H1 (cell line): ENCODE results near the gene TEN1. TPM values are rescaled to one million over a fixed set of nuclear protein-coding genes. Genes with fewer than 3 reads are reported as not detected.

Experiments used
- CTCF ChIA-PET: fragments of 300-600 bp; sonication (Branson Sonifier 250); formaldehyde crosslinking; loops from one replicate; lab custom pipeline; 2021; ENCODE audit not compliant: partially characterized antibody; lab: Charles Lee
- POLR2A ChIA-PET: fragments of 300-600 bp; sonication (Branson Sonifier 250); formaldehyde crosslinking; loops from one replicate; lab custom pipeline; 2021; ENCODE audit warnings: inconsistent platforms; ENCODE audit not compliant: partially characterized antibody; lab: Charles Lee
- DNase-seq, 2 experiments: peaks; one replicate each; pipeline versions ENCODE4 v3.0.0 to v3.0.0-alpha.2; 2010 to 2022; ENCODE audit warnings: low spot score in 2 of 2, low read depth in 1 of 2, mixed read lengths in 1 of 2
- FAIRE-seq: peaks from 2 replicates; lab custom pipeline; 2011; peaks lifted over from hg19 to GRCh38; lab: Jason Lieb, UNC
- H2AFZ ChIP-seq: 2 replicates; pipeline ENCODE4 v1.8.1; 2012; ENCODE audit warnings: low read length, inconsistent platforms
- H2AK5ac ChIP-seq: 2 replicates; pipeline ENCODE4 v1.6.1; 2013; ENCODE audit warnings: low read depth, low read length
- H2BK120ac ChIP-seq: replicated peaks from 2 replicates; pipeline ENCODE3; 2013; ENCODE audit warnings: low read depth, low read length, inconsistent platforms
- H2BK12ac ChIP-seq: 2 replicates; pipeline ENCODE4 v1.6.1; 2013; ENCODE audit warnings: low read depth, low read length
- H2BK15ac ChIP-seq: 2 replicates; pipeline ENCODE4 v1.6.1; 2013; ENCODE audit warnings: low read length
- H2BK20ac ChIP-seq: 2 replicates; pipeline ENCODE4 v1.6.1; 2013; ENCODE audit warnings: low read length
- H2BK5ac ChIP-seq: 2 replicates; pipeline ENCODE4 v1.6.1; 2013; ENCODE audit warnings: low read depth, low read length
- H3K14ac ChIP-seq: 2 replicates; pipeline ENCODE4 v1.6.1; 2013; ENCODE audit warnings: inconsistent platforms; ENCODE audit not compliant: insufficient read length
- H3K18ac ChIP-seq: 2 replicates; pipeline ENCODE4 v1.6.1; 2013; ENCODE audit warnings: low read length; ENCODE audit errors: extremely low read depth
- H3K23ac ChIP-seq: 2 replicates; pipeline ENCODE4 v1.6.1; 2013; ENCODE audit warnings: inconsistent platforms; ENCODE audit not compliant: insufficient read length
- H3K23me2 ChIP-seq: 2 replicates; pipeline ENCODE4 v1.6.1; 2013; ENCODE audit warnings: low read depth, low read length
- H3K27ac ChIP-seq: 2 replicates; pipeline ENCODE4 v1.6.1; 2011; ENCODE audit warnings: low read depth, low read length, inconsistent platforms
- H3K27me3 ChIP-seq, 4 experiments: replicated peaks in 1 of 4; 1 replicate in 1 of 4; 2 replicates in 3 of 4; pipeline versions ENCODE4 v1.6.1 to v1.8.1; 2011 to 2013; ENCODE audit warnings: low read length in 3 of 4, mild to moderate bottlenecking in 3 of 4, inconsistent platforms in 2 of 4, mixed read lengths in 2 of 4, moderate library complexity in 1 of 4; ENCODE audit not compliant: control insufficient read depth in 3 of 4, insufficient read depth in 3 of 4; ENCODE audit errors: extremely low read depth in 1 of 4
- H3K36me3 ChIP-seq, 4 experiments: 2 replicates each; pipeline versions ENCODE4 v1.6.1 to v1.8.1; 2011 to 2013; ENCODE audit warnings: mild to moderate bottlenecking in 4 of 4, low read length in 3 of 4, moderate library complexity in 2 of 4, control low read depth in 1 of 4, inconsistent platforms in 1 of 4; ENCODE audit not compliant: insufficient read depth in 4 of 4, control insufficient read depth in 2 of 4
- H3K4ac ChIP-seq: replicated peaks from 2 replicates; pipeline ENCODE3; 2013; ENCODE audit warnings: low read length, low read depth, mixed read lengths, inconsistent platforms; ENCODE audit not compliant: insufficient read length
- H3K4me1 ChIP-seq, 4 experiments: replicated peaks in 1 of 4; 1 replicate in 1 of 4; 2 replicates in 3 of 4; pipeline versions ENCODE4 v1.6.1 to v1.8.1; 2011 to 2013; ENCODE audit warnings: low read length in 3 of 4, inconsistent platforms in 2 of 4, mixed read lengths in 1 of 4; ENCODE audit not compliant: insufficient read depth in 4 of 4, control insufficient read depth in 3 of 4
- H3K4me2 ChIP-seq, 2 experiments: 2 replicates each; pipeline versions ENCODE4 v1.6.1 to v1.8.1; 2011 to 2013; ENCODE audit warnings: low read depth in 2 of 2, low read length in 2 of 2, control low read depth in 1 of 2, inconsistent platforms in 1 of 2, mild to moderate bottlenecking in 1 of 2; ENCODE audit not compliant: insufficient read depth in 1 of 2
- H3K4me3 ChIP-seq, 4 experiments: fragments of 200-600, 300-600 bp in 1 of 4; sonication (generic), shearing (Covaris generic), sonication (Bioruptor Twin) in 1 of 4; 2 replicates each; pipeline versions ENCODE4 v1.5.1 to v1.8.1; 2011 to 2016; ENCODE audit warnings: low read length in 4 of 4, low read depth in 3 of 4, control low read depth in 2 of 4, inconsistent platforms in 2 of 4, mild to moderate bottlenecking in 2 of 4, mixed read lengths in 1 of 4, moderate library complexity in 1 of 4; ENCODE audit not compliant: insufficient read depth in 2 of 4; ENCODE audit errors: extremely low read depth in 1 of 4
- H3K56ac ChIP-seq: replicated peaks from 2 replicates; pipeline ENCODE3; 2013; ENCODE audit warnings: low read depth, mild to moderate bottlenecking, mixed read lengths, low read length, inconsistent platforms; ENCODE audit not compliant: insufficient read length
- H3K79me1 ChIP-seq: 2 replicates; pipeline ENCODE4 v1.6.1; 2013; ENCODE audit warnings: low read depth, low read length, control low read depth
- H3K79me2 ChIP-seq, 2 experiments: 2 replicates each; pipeline versions ENCODE4 v1.6.1 to v1.8.1; 2012 to 2013; ENCODE audit warnings: low read length in 2 of 2, mild to moderate bottlenecking in 2 of 2, inconsistent platforms in 1 of 2; ENCODE audit not compliant: insufficient read depth in 2 of 2, control insufficient read depth in 1 of 2
- H3K9ac ChIP-seq, 4 experiments: replicated peaks in 1 of 4; 1 replicate in 1 of 4; 2 replicates in 3 of 4; pipeline versions ENCODE4 v1.6.1 to v1.8.1; 2011 to 2013; ENCODE audit warnings: low read depth in 3 of 4, low read length in 3 of 4, control low read depth in 2 of 4, mild to moderate bottlenecking in 2 of 4, moderate library complexity in 2 of 4, inconsistent platforms in 1 of 4; ENCODE audit errors: extremely low read depth in 1 of 4
- H3K9me3 ChIP-seq, 2 experiments: 2 replicates each; pipeline versions ENCODE4 v1.6.1 to v1.8.1; 2012 to 2013; ENCODE audit warnings: mild to moderate bottlenecking in 2 of 2, moderate library complexity in 2 of 2, control low read depth in 1 of 2, inconsistent platforms in 1 of 2, low read depth in 1 of 2, low read length in 1 of 2, mixed read lengths in 1 of 2; ENCODE audit not compliant: insufficient read depth in 2 of 2
- H4K20me1 ChIP-seq, 2 experiments: replicated peaks in 1 of 2; 2 replicates each; pipeline versions ENCODE3 to v1.8.1; 2011 to 2013; ENCODE audit warnings: inconsistent platforms in 2 of 2, low read length in 2 of 2, mild to moderate bottlenecking in 1 of 2; ENCODE audit not compliant: insufficient read depth in 2 of 2, control insufficient read depth in 1 of 2
- H4K5ac ChIP-seq: 2 replicates; pipeline ENCODE4 v1.6.1; 2013; ENCODE audit warnings: low read length, low read depth, mixed read lengths, inconsistent platforms; ENCODE audit not compliant: insufficient read length
- H4K8ac ChIP-seq: 2 replicates; pipeline ENCODE4 v1.8.0; 2013; ENCODE audit warnings: mild to moderate bottlenecking, moderate library complexity, low read length, inconsistent platforms; ENCODE audit not compliant: insufficient read depth; ENCODE audit errors: extremely low read depth
- H4K91ac ChIP-seq: replicated peaks from 2 replicates; pipeline ENCODE3; 2013; ENCODE audit warnings: low read length, mixed read lengths, inconsistent platforms; ENCODE audit not compliant: insufficient read length
- CHD1 ChIP-seq: IDR thresholded peaks from 2 replicates; pipeline ENCODE4 v1.6.1; 2012; ENCODE audit warnings: low read depth, low read length, improper control_type of control experiment
- EGR1 ChIP-seq: IDR thresholded peaks from 2 replicates; pipeline ENCODE4 v1.6.1; 2011; ENCODE audit warnings: low read depth, low read length, borderline replicate concordance
- EP300 ChIP-seq, 2 experiments: IDR thresholded peaks; 1 replicate in 1 of 2; 2 replicates in 1 of 2; pipeline ENCODE4 v1.6.1; 2011 to 2012; ENCODE audit warnings: low read depth in 2 of 2, low read length in 2 of 2, mild to moderate bottlenecking in 2 of 2, borderline replicate concordance in 1 of 2, inconsistent platforms in 1 of 2, moderate library complexity in 1 of 2
- RAD21 ChIP-seq, 2 experiments: IDR thresholded peaks in 1 of 2; conservative IDR thresholded peaks in 1 of 2; 2 replicates each; pipeline ENCODE4 v1.6.1; 2011; ENCODE audit warnings: low read depth in 2 of 2, low read length in 2 of 2, improper control_type of control experiment in 1 of 2, inconsistent platforms in 1 of 2, mild to moderate bottlenecking in 1 of 2, moderate library complexity in 1 of 2
- RNF2 ChIP-seq: fragments of 200-900, 300-1000 bp; sonication (generic); IDR thresholded peaks from 2 replicates; pipeline ENCODE4 v1.7.1; 2016; ENCODE audit warnings: borderline replicate concordance, low read depth, mild to moderate bottlenecking, antibody characterized with exemption, low read length; ENCODE audit not compliant: poor library complexity, severe bottlenecking; ENCODE audit errors: missing control alignments
- SP1 ChIP-seq: IDR thresholded peaks from 2 replicates; pipeline ENCODE4 v1.6.1; 2011; ENCODE audit warnings: low read depth, low read length
- TAF1 ChIP-seq: IDR thresholded peaks from 2 replicates; pipeline ENCODE4 v1.6.1; 2011; ENCODE audit warnings: mild to moderate bottlenecking, low read depth, low read length
- WGBS, 2 experiments: shearing (Covaris generic) in 1 of 2; methylation state at CpG; one replicate each; pipeline versions ENCODE4 v1.1.6 to v1.1.7; 2013 to 2015; ENCODE audit warnings: low lambda C conversion rate in 2 of 2, mixed read lengths in 2 of 2, inconsistent platforms in 1 of 2, low coverage in 1 of 2, missing lambda C conversion rate in 1 of 2; ENCODE audit not compliant: insufficient replicate concordance in 2 of 2, insufficient coverage in 1 of 2, insufficient read length in 1 of 2; ENCODE audit errors: extremely low coverage in 1 of 2, missing lambda C conversion rate in 1 of 2; 5-methylcytosine and 5-hydroxymethylcytosine counted together
- polyA plus RNA-seq, 7 experiments: library from polyadenylated mRNA; depleted of rRNA in 3 of 7; stranded (reverse) in 5 of 7; unstranded in 2 of 7; fragments of >200 nt in 5 of 7; fragments of 200-250 nt in 2 of 7; gene quantifications; 1 replicate in 5 of 7; 2 replicates in 1 of 7; 4 replicates in 1 of 7; pipeline versions ENCODE4 v1.2.1 to v1.2.3, GENCODE V29; 2011 to 2013; ENCODE audit warnings: missing spikeins in 2 of 7, mixed read lengths in 2 of 7
- total RNA-seq: library from RNA; stranded (reverse); fragmentation: NEBNext Ultra II Directional; extraction: Animal tissue kit (Norgen Biotek cat#: 25700); gene quantifications from 2 replicates; pipeline ENCODE4 v1.2.1, GENCODE V29; 2021

The TEN1 gene
- total and polyA plus RNA-seq, 2 of the 8 experiments (the other 6 are each of a cell fraction or from before 2014, with no cell fraction given): 15.9 to 18.7 TPM

DNA sequence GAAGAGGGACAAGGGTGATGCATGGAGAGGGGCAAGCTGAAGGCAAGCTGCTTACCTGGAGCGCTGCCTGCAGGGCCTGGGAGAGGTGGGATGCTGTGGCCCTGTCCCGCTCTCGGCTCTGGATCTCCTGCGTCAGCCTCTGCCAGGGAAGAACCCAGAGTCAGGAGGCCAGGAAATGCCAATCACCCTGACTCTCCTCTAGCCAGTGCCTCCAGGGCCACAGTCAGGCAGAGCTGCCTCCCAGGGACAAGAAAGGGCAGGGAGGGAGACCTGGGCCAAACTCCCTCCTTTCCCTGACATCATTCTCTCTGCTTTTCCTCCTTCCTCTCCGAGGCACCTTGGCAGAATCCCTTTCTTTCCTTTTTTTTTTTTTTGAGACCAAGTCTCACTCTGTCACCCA is 32.9 kb downstream of the TEN1 start:
- no peak overlapping the region for H4K91ac ChIP-seq
- no peak overlapping the region; a peak in 2 of 7 replicates for H3K9ac ChIP-seq
- H2AFZ ChIP-seq: no peak overlapping the region
- no peak overlapping the region for H3K4me2 ChIP-seq
- H3K79me1 ChIP-seq: no peaks in the 10 kb centered on the region
- POLR2A ChIA-PET: interaction anchor here (0.6 to 1.4 kb wide), 3 partner anchors 57 to 234 kb away, joined by 3 to 8 read pairs (median 3); no protein-coding TSS in a partner anchor
- H3K9me3 ChIP-seq: no peaks in the 10 kb centered on the region; a peak in 1 of 4 replicates
- H2BK120ac ChIP-seq: no peak overlapping the region
- no peaks in the 10 kb centered on the region for H4K20me1 ChIP-seq
- H3K4ac ChIP-seq: no peak overlapping the region
- H3K27ac ChIP-seq: no peak overlapping the region
- FAIRE-seq: no peak
- no peak overlapping the region for H2AK5ac ChIP-seq
- no peak for DNase-seq
- no peak overlapping the region for H2BK5ac ChIP-seq
- H4K5ac ChIP-seq: no peak overlapping the region
- H4K8ac ChIP-seq: peak overlapping the region; percentile 35; the same call in 1 of the 2 replicates
- CTCF ChIA-PET: interaction anchor here (0.8 to 32.0 kb wide), 10 partner anchors 2 to 315 kb away, joined by 3 to 885 read pairs (median 24); partner anchors contain the start of genes CDK3, EVPL, FBF1 and MRPL38
- H3K23me2 ChIP-seq: no peaks in the 10 kb centered on the region
- no peak for TF ChIP-seq RAD21 (IDR thresholded peaks at IDR 0.05 in 1 of 2, conservative IDR thresholded peaks at IDR 0.05 in 1 of 2; ENCODE audit: low read depth in 2 of 2, low read length in 2 of 2)
- TF ChIP-seq RNF2: no peak
- TF ChIP-seq EP300 (IDR thresholded peaks at IDR 0.05; ENCODE audit: borderline replicate concordance in 1 of 2, low read depth in 2 of 2, low read length in 2 of 2): no peak
- TF ChIP-seq EGR1: no peak
- TF ChIP-seq CHD1: no peak
- TF ChIP-seq TAF1: no peak
- no peak for TF ChIP-seq SP1
- no peak overlapping the region for H2BK20ac ChIP-seq
- H3K23ac ChIP-seq: no peak overlapping the region
- H3K4me3 ChIP-seq: no peak overlapping the region
- no peaks in the 10 kb centered on the region; a peak in 1 of 8 replicates for H3K36me3 ChIP-seq
- H3K4me1 ChIP-seq: peaks cover 0 to 2% (median under 1%) of the 10 kb centered on the region in 4 experiments; a peak in 3 of 7 replicates
- H3K79me2 ChIP-seq: no peaks in the 10 kb centered on the region
- no peak overlapping the region for H3K56ac ChIP-seq
- H2BK12ac ChIP-seq: no peak overlapping the region
- 98% methylated on average over 4 of the region's 5 CpGs; no CpG with 5 or more reads in 1 of the 2 experiments for WGBS, 2 experiments
- no peak overlapping the region for H3K14ac ChIP-seq
- no peak overlapping the region for H2BK15ac ChIP-seq
- H3K27me3 ChIP-seq: no peaks in the 10 kb centered on the region; a peak in 1 of 7 replicates
- no peak overlapping the region for H3K18ac ChIP-seq
